Measurements from ENCODE around the gene SLC45A3.

The SLC45A3 gene

GRCh38 chr1:205669341-205670149, 10.8 kb downstream of the SLC45A3 start:
- no peak for DNase-seq (ENCODE audit: low read depth in 3 of 3)

- no peak for DNase-seq (ENCODE audit: low read depth in 3 of 3)
These were observed 11.4 kb downstream of the SLC45A3 start for GRCh38 chr1:205668951-205669340.

GRCh38 chr1:205667909-205668643, 12.2 kb downstream of the SLC45A3 start:
- no peak for DNase-seq (ENCODE audit: low read depth in 3 of 3)

GRCh38 chr1:205666372-205667166, 13.7 kb downstream of the SLC45A3 start:
- DNase-seq (ENCODE audit: low read depth in 3 of 3): no peak

- DNase-seq (ENCODE audit: low read depth in 3 of 3): no peak
These were observed 14.9 kb downstream of the SLC45A3 start for GRCh38 chr1:205665201-205666045.

GRCh38 chr1:205664399-205665017, 15.8 kb downstream of the SLC45A3 start:
- DNase-seq (ENCODE audit: low read depth in 3 of 3): no peak

- no peak for DNase-seq (ENCODE audit: low read depth in 3 of 3)
These were observed 16.9 kb downstream of the SLC45A3 start for GRCh38 chr1:205663286-205663936.

GRCh38 chr1:205662791-205663190, 17.5 kb downstream of the SLC45A3 start:
- no peak for DNase-seq (ENCODE audit: low read depth in 3 of 3)

GRCh38 chr1:205662135-205662738, 18.1 kb downstream of the SLC45A3 start:
- DNase-seq (ENCODE audit: low read depth in 3 of 3): no peak

- no peak for DNase-seq (ENCODE audit: low read depth in 3 of 3)
These were observed 18.7 kb downstream of the SLC45A3 start for GRCh38 chr1:205661429-205662134.

- no peak for DNase-seq (ENCODE audit: low read depth in 3 of 3)
These were observed 19.9 kb downstream of the SLC45A3 start for GRCh38 chr1:205660361-205660760.

- DNase-seq (ENCODE audit: low read depth in 3 of 3): peak; percentile 60 to 73 (median 60)
These were observed 21.2 kb downstream of the SLC45A3 start for GRCh38 chr1:205658943-205659581.

- no peak for DNase-seq (ENCODE audit: low read depth in 3 of 3)
These were observed 24.1 kb downstream of the SLC45A3 start for GRCh38 chr1:205656236-205656635.

- DNase-seq (ENCODE audit: low read depth in 3 of 3): no peak
These were observed 27.3 kb downstream of the SLC45A3 start for GRCh38 chr1:205652984-205653383.

GRCh38 chr1:205650241-205650640, 30.1 kb downstream of the SLC45A3 start:
- DNase-seq (ENCODE audit: low read depth in 3 of 3): no peak

GRCh38 chr1:205645519-205645918, 34.8 kb downstream of the SLC45A3 start:
- no peak for DNase-seq (ENCODE audit: low read depth in 3 of 3)

- DNase-seq (ENCODE audit: low read depth in 3 of 3): no peak
These were observed 37.5 kb downstream of the SLC45A3 start for GRCh38 chr1:205642679-205643307.

- no peak for DNase-seq (ENCODE audit: low read depth in 3 of 3)
These were observed 40.7 kb downstream of the SLC45A3 start for GRCh38 chr1:205639567-205639966.

Data from stimulated activated CD4-positive, alpha-beta T cell treated with anti-CD3 and anti-CD28 coated beads, TNF-alpha, amount 100 ng/mL, for 24 hours (primary cell).